Measurements from ENCODE around the gene ATXN1.

- TF ChIP-seq CTCF (IDR thresholded peaks at IDR 0.05; ENCODE audit: low read depth, low read length, poor library complexity, severe bottlenecking) (no peak), EZH2phosphoT487 (IDR thresholded peaks at IDR 0.05; ENCODE audit: borderline replicate concordance, low read length) (no peak)
Observed at GRCh38 chr6:16349544-16349943, 411.7 kb downstream of the ATXN1 start.
